CD4-positive, alpha-beta T cell treated with Interleukin-4 for 1 hour (primary cell): ENCODE results near the gene SIK2.
"Not testable (repeated sequence)": the region's sequence is repeated elsewhere in the genome, so short reads cannot be mapped to it uniquely, and the experiment has no call there.

Source experiments
- DNase-seq, 2 donors: peaks; one replicate each; pipeline ENCODE4 v3.0.0-alpha.2; 2020 to 2022

Gene SIK2

GRCh38 chr11:111703576-111703975, 101.3 kb downstream of the SIK2 start:
- DNase-seq: no peak

- no peak for DNase-seq
These were observed 104.9 kb downstream of the SIK2 start for GRCh38 chr11:111707039-111707690.

GRCh38 chr11:111707691-111708067, 105.4 kb downstream of the SIK2 start:
- no peak for DNase-seq

- no peak for DNase-seq
These were observed 112.3 kb downstream of the SIK2 start for GRCh38 chr11:111714522-111714921.

- DNase-seq: no peak
These were observed 113.0 kb downstream of the SIK2 start for GRCh38 chr11:111715142-111715816.

GRCh38 chr11:111717660-111718059, 115.4 kb downstream of the SIK2 start:
- DNase-seq: not testable (repeated sequence)

- no peak for DNase-seq
These were observed 116.2 kb downstream of the SIK2 start for GRCh38 chr11:111718436-111718835.

- DNase-seq: no peak
These were observed 116.6 kb downstream of the SIK2 start for GRCh38 chr11:111718859-111719258.

- no peak for DNase-seq
These were observed 117.1 kb downstream of the SIK2 start for GRCh38 chr11:111719379-111719778.

GRCh38 chr11:111720801-111721494, 118.7 kb downstream of the SIK2 start:
- no peak for DNase-seq

GRCh38 chr11:111722501-111722900, 120.3 kb downstream of the SIK2 start:
- DNase-seq: no peak

- DNase-seq: no peak
These were observed 121.3 kb downstream of the SIK2 start for GRCh38 chr11:111723595-111723994.

- DNase-seq: no peak
These were observed 122.4 kb downstream of the SIK2 start for GRCh38 chr11:111724615-111725129.

- DNase-seq: no peak
These were observed 123.4 kb downstream of the SIK2 start for GRCh38 chr11:111725621-111726020.

GRCh38 chr11:111726301-111726713, 124.1 kb downstream of the SIK2 start:
- DNase-seq: no peak

GRCh38 chr11:111727431-111727830, 125.2 kb downstream of the SIK2 start:
- DNase-seq: no peak

GRCh38 chr11:111729071-111729830, 127.0 kb downstream of the SIK2 start:
- no peak for DNase-seq

- no peak for DNase-seq
These were observed 127.6 kb downstream of the SIK2 start for GRCh38 chr11:111729831-111730311.

GRCh38 chr11:111730871-111731591, 128.8 kb downstream of the SIK2 start:
- no peak for DNase-seq

GRCh38 chr11:111731821-111732220, 129.6 kb downstream of the SIK2 start:
- no peak for DNase-seq

- DNase-seq: no peak
These were observed 130.8 kb downstream of the SIK2 start for GRCh38 chr11:111733016-111733415.

GRCh38 chr11:111733611-111734088, 131.4 kb downstream of the SIK2 start:
- no peak for DNase-seq
